Heart left ventricle (tissue), 13 donors: Measurements from ENCODE around the gene OLAH.
"Not testable (repeated sequence)": the region's sequence is repeated elsewhere in the genome, so short reads cannot be mapped to it uniquely, and the experiment has no call there.

Experiments used
- CTCF ChIP-seq, 12 donors: fragments of 200-600 bp; sonication (generic) in 4 of 12; IDR thresholded peaks; one replicate each; pipeline versions ENCODE4 v1.5.0 to v1.8.0; 2018 to 2022; ENCODE audit warnings: antibody characterized with exemption in 12 of 12, mild to moderate bottlenecking in 5 of 12
- POLR2A ChIP-seq, 2 donors: fragments of 450-650 bp; IDR thresholded peaks; one replicate each; pipeline ENCODE4 v1.6.1; 2017; ENCODE audit warnings: antibody characterized with exemption in 2 of 2, mild to moderate bottlenecking in 2 of 2, moderate library complexity in 2 of 2
- donor health status: ischemic (EF 13 %, LVEDD 7.1; RV severe dilation, severe dysfunction).
- donor health status: DM: no; HTN: yes; CAD: no.
- donor health status: DM: no; HTN: no; CAD: no.
- donor health status: ischemic (EF 25% LVEDD 6.9; RV normal size, moderate dysfunction).
- donor health status: ischemic (EF 25% LVEDD 5.7; RV mildly dilated, moderate dysfunction).
- donor health status: ischemic (EF 35%, LVEDD 5.7; RV mildly dilated, moderate dysfunction).
- donor health status: nonischemic (EF 11% LVEDD 7.7; RV severe dilation, severe dysfunction).
- donor health status: DM: yes; HTN: yes; CAD: no.
- donor health status: PGD.
- donor health status: ischemic (EF 29% LVEDD 5.4; RV normal size, mild dysfunction).
- donor health status: nonischemic (EF 23%, LVEDD 6.1; RV moderate dilation, normal function).

GRCh38 chr10:15024017-15025004 is 19.4 kb upstream of the OLAH start:
- not testable (repeated sequence) for TF ChIP-seq CTCF, POLR2A (IDR thresholded peaks at IDR 0.05)
